ENCODE results near the gene SENP7. TPM values are rescaled to one million over a fixed set of nuclear protein-coding genes. Genes with fewer than 3 reads are reported as not detected.

SENP7 gene
- total RNA-seq, 1 donor from 2014 or later = 59.1 TPM

- no peak for TF ChIP-seq CTCF (IDR thresholded peaks at IDR 0.05; ENCODE audit: unreplicated experiment)
- peaks cover 18% of the 10 kb centered on the region for H3K36me3 Mint-ChIP-seq
- DNase-seq (ENCODE audit: low spot score in 2 of 2, unreplicated experiment in 2 of 2) = no peak
- no peaks in the 10 kb centered on the region for H3K27me3 Mint-ChIP-seq (ENCODE audit: low read depth)
- no peak overlapping the region for H3K4me3 Mint-ChIP-seq
- no peak overlapping the region for H3K27ac Mint-ChIP-seq
- H3K9me3 Mint-ChIP-seq = peaks cover 15% of the 10 kb centered on the region
- H3K4me1 Mint-ChIP-seq = peaks cover 3% of the 10 kb centered on the region
These were observed 99.4 kb downstream of the SENP7 start for GRCh38 chr3:101413656-101414055.

GRCh38 chr3:101391413-101391950, 121.5 kb downstream of the SENP7 start:
- H3K36me3 Mint-ChIP-seq = peaks cover 70% of the 10 kb centered on the region
- no peak for TF ChIP-seq CTCF (IDR thresholded peaks at IDR 0.05; ENCODE audit: unreplicated experiment)

DNA sequence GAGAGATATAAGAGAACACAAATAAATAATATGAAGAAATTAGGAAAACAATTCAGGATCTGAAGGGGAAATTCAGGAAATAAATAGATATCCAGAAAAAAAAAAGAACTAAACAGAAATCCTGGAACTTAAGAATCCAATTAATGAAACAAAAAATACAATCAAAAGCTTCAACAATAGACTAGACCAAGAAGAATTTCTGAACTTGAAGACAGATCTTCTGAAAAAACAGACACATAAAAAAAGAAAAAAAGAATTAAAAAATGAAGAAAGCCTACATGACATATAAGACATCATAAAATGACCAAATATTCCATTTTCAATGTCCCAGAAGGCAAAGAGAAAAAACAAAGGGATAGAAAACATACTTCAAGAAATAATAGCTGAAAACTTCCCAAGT, 124.3 kb downstream of the SENP7 start:
- H3K9me3 Mint-ChIP-seq = peaks cover 52% of the 10 kb centered on the region
- no peak for TF ChIP-seq CTCF (IDR thresholded peaks at IDR 0.05; ENCODE audit: unreplicated experiment)
- peaks cover 53% of the 10 kb centered on the region for H3K36me3 Mint-ChIP-seq
- no peak overlapping the region for H3K27ac Mint-ChIP-seq
- DNase-seq (ENCODE audit: low spot score in 2 of 2, unreplicated experiment in 2 of 2) = no peak
- H3K4me3 Mint-ChIP-seq = no peak overlapping the region
- no peaks in the 10 kb centered on the region for H3K27me3 Mint-ChIP-seq (ENCODE audit: low read depth)
- H3K4me1 Mint-ChIP-seq = no peaks in the 10 kb centered on the region

More at GRCh38 chr3:101391413-101391950, 121.5 kb downstream of the SENP7 start:
- Mint-ChIP-seq H3K27me3 (ENCODE audit: low read depth) (no peaks in the 10 kb centered on the region), H3K27ac (no peak overlapping the region), H3K4me3 (no peak overlapping the region), H3K9me3 (peaks cover 73% of the 10 kb centered on the region), H3K4me1 (no peaks in the 10 kb centered on the region)
- no peak for DNase-seq (ENCODE audit: low spot score in 2 of 2, unreplicated experiment in 2 of 2)

- Mint-ChIP-seq H3K27me3 (ENCODE audit: low read depth) (no peaks in the 10 kb centered on the region), H3K27ac (no peak overlapping the region), H3K36me3 (peaks cover 40% of the 10 kb centered on the region), H3K4me1 (no peaks in the 10 kb centered on the region), H3K9me3 (peaks cover 39% of the 10 kb centered on the region), H3K4me3 (no peak overlapping the region)
- no peak for TF ChIP-seq CTCF (IDR thresholded peaks at IDR 0.05; ENCODE audit: unreplicated experiment)
- DNase-seq (ENCODE audit: low spot score in 2 of 2, unreplicated experiment in 2 of 2) = no peak
These were observed 125.7 kb downstream of the SENP7 start for GRCh38 chr3:101387351-101387750.

DNA sequence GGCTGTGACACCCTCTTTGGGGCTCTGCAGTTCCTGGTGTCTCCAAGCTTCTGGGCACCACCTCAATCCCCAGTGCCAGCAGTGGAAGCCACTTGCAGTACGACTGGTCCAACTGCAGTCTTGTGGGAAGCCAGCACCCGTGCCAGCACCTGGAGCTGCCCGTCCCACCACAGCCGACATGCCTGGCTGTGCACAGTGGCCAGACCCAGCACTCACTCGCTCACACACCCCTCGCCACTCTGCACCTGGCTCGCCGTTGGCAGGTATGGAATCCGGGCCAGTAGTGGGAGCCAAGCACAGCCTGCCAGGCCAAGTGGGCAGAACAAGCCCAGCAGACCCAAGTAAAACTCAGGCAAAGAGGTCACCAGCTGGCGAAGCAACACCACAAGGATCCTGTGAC, 128.6 kb downstream of the SENP7 start:
- no peak overlapping the region for H3K4me3 Mint-ChIP-seq
- no peak for DNase-seq (ENCODE audit: low spot score in 2 of 2, unreplicated experiment in 2 of 2)
- H3K36me3 Mint-ChIP-seq = peaks cover 27% of the 10 kb centered on the region
- no peak for TF ChIP-seq CTCF (IDR thresholded peaks at IDR 0.05; ENCODE audit: unreplicated experiment)
- H3K9me3 Mint-ChIP-seq = peaks cover 28% of the 10 kb centered on the region
- no peak overlapping the region for H3K27ac Mint-ChIP-seq
- no peaks in the 10 kb centered on the region for H3K27me3 Mint-ChIP-seq (ENCODE audit: low read depth)
- H3K4me1 Mint-ChIP-seq = no peaks in the 10 kb centered on the region

GRCh38 chr3:101383656-101384055, 129.4 kb downstream of the SENP7 start:
- Mint-ChIP-seq H3K4me3 (no peak overlapping the region), H3K36me3 (peaks cover 28% of the 10 kb centered on the region), H3K4me1 (no peaks in the 10 kb centered on the region), H3K27ac (no peak overlapping the region), H3K9me3 (peaks cover 28% of the 10 kb centered on the region), H3K27me3 (ENCODE audit: low read depth) (no peaks in the 10 kb centered on the region)
- TF ChIP-seq CTCF (IDR thresholded peaks at IDR 0.05; ENCODE audit: unreplicated experiment) = no peak
- DNase-seq (ENCODE audit: low spot score in 2 of 2, unreplicated experiment in 2 of 2) = no peak

Measured in mesothelial cell of epicardium (in vitro differentiated cells).